CD14-positive monocyte (primary cell): Measurements from ENCODE around the gene OR51E2. TPM values are rescaled to one million over a fixed set of nuclear protein-coding genes. Genes with fewer than 3 reads are reported as not detected.

Experiments
- DNase-seq, 3 donors: peaks; one replicate each; pipeline ENCODE4 v3.0.0-alpha.2; 2011 to 2022
- H2AFZ ChIP-seq: 2 replicates; pipeline ENCODE4 v1.6.0; 2012; ENCODE audit warnings: mild to moderate bottlenecking, low read depth, low read length, inconsistent platforms; ENCODE audit not compliant: insufficient read depth, poor library complexity, severe bottlenecking
- H3K27ac ChIP-seq, 2 donors: 1 replicate in 1 of 2; 2 replicates in 1 of 2; pipeline ENCODE4 v1.5.1; 2012 to 2013; ENCODE audit warnings: low read length in 2 of 2, control low read depth in 1 of 2, inconsistent platforms in 1 of 2, low read depth in 1 of 2, mild to moderate bottlenecking in 1 of 2
- H3K27me3 ChIP-seq, 2 donors: one replicate each; pipeline versions ENCODE4 v1.6.0 to v1.6.1; 2011 to 2013; ENCODE audit warnings: low read length in 2 of 2; ENCODE audit not compliant: control insufficient read depth in 2 of 2, insufficient read depth in 2 of 2
- H3K36me3 ChIP-seq, 2 donors: replicated peaks in 1 of 2; 1 replicate in 1 of 2; 2 replicates in 1 of 2; pipeline versions ENCODE4 v1.5.1 to v1.6.1; 2012 to 2013; ENCODE audit warnings: low read length in 2 of 2, control low read depth in 1 of 2, inconsistent platforms in 1 of 2, mild to moderate bottlenecking in 1 of 2; ENCODE audit not compliant: insufficient read depth in 2 of 2, control insufficient read depth in 1 of 2
- H3K4me1 ChIP-seq, 2 donors: 1 replicate in 1 of 2; 2 replicates in 1 of 2; pipeline versions ENCODE4 v1.5.1 to v1.6.1; 2012 to 2013; ENCODE audit warnings: low read length in 2 of 2, control low read depth in 1 of 2, inconsistent platforms in 1 of 2, mild to moderate bottlenecking in 1 of 2, moderate library complexity in 1 of 2; ENCODE audit not compliant: insufficient read depth in 2 of 2, control insufficient read depth in 1 of 2
- H3K4me2 ChIP-seq: replicated peaks from 2 replicates; pipeline ENCODE3; 2012; ENCODE audit warnings: low read length, moderate library complexity, mild to moderate bottlenecking; ENCODE audit not compliant: poor library complexity, severe bottlenecking; ENCODE audit errors: extremely low read depth
- H3K4me3 ChIP-seq, 3 experiments: fragments of 200-600 bp in 1 of 3; sonication (generic) in 1 of 3; replicated peaks in 1 of 3; 1 replicate in 2 of 3; 2 replicates in 1 of 3; pipeline ENCODE4 v1.5.1; 2011 to 2013; ENCODE audit warnings: low read length in 3 of 3, mild to moderate bottlenecking in 3 of 3, control low read depth in 2 of 3, low read depth in 2 of 3, inconsistent platforms in 1 of 3, moderate library complexity in 1 of 3
- H3K79me2 ChIP-seq: 2 replicates; pipeline ENCODE4 v1.6.0; 2012; ENCODE audit warnings: mild to moderate bottlenecking, control low read depth, inconsistent platforms, low read length, moderate library complexity; ENCODE audit not compliant: insufficient read depth
- H3K9ac ChIP-seq: 2 replicates; pipeline ENCODE4 v1.6.0; 2017; ENCODE audit warnings: low read length, mild to moderate bottlenecking; ENCODE audit not compliant: insufficient read depth, poor library complexity, severe bottlenecking
- H3K9me3 ChIP-seq, 2 donors: replicated peaks in 1 of 2; 1 replicate in 1 of 2; 2 replicates in 1 of 2; pipeline versions ENCODE4 v1.5.1 to v1.6.1; 2012 to 2013; ENCODE audit warnings: low read length in 2 of 2, control low read depth in 1 of 2; ENCODE audit not compliant: control insufficient read depth in 1 of 2, insufficient read depth in 1 of 2
- H4K20me1 ChIP-seq: 2 replicates; pipeline ENCODE4 v1.6.0; 2012; ENCODE audit warnings: mild to moderate bottlenecking, low read length, control low read depth, moderate library complexity; ENCODE audit not compliant: insufficient read depth
- H3K27ac Mint-ChIP-seq, 7 donors: one replicate each; pipeline ENCODE4 v1.8.0; 2020; ENCODE audit warnings: mild to moderate bottlenecking in 7 of 7, mixed read lengths in 7 of 7, moderate library complexity in 6 of 7, inconsistent platforms in 2 of 7
- H3K27me3 Mint-ChIP-seq, 3 donors: one replicate each; pipeline ENCODE4 v1.8.0; 2021 to 2022; ENCODE audit warnings: low read depth in 3 of 3, mild to moderate bottlenecking in 3 of 3, mixed read lengths in 3 of 3, moderate library complexity in 3 of 3, inconsistent platforms in 1 of 3
- H3K36me3 Mint-ChIP-seq, 2 donors: one replicate each; pipeline ENCODE4 v1.8.0; 2020; ENCODE audit warnings: mixed read lengths in 2 of 2, inconsistent platforms in 1 of 2, mild to moderate bottlenecking in 1 of 2
- H3K4me1 Mint-ChIP-seq: one replicate; pipeline ENCODE4 v1.8.0; 2020; ENCODE audit warnings: mild to moderate bottlenecking, mixed read lengths
- H3K4me3 Mint-ChIP-seq, 2 donors: one replicate each; pipeline ENCODE4 v1.8.0; 2020; ENCODE audit warnings: mild to moderate bottlenecking in 2 of 2, mixed read lengths in 2 of 2, moderate library complexity in 1 of 2
- H3K9me3 Mint-ChIP-seq, 7 donors: one replicate each; pipeline ENCODE4 v1.8.0; 2020 to 2022; ENCODE audit warnings: mixed read lengths in 7 of 7, mild to moderate bottlenecking in 6 of 7, moderate library complexity in 6 of 7, inconsistent platforms in 2 of 7
- CTCF ChIP-seq: fragments of 200-600 bp; IDR thresholded peaks from one replicate; pipeline ENCODE4 v1.8.0; 2022; ENCODE audit warnings: antibody characterized with exemption, mild to moderate bottlenecking
- WGBS: methylation state at CpG from one replicate; pipeline ENCODE4 v1.1.5; 2013; ENCODE audit warnings: missing lambda C conversion rate; ENCODE audit not compliant: insufficient coverage; 5-methylcytosine and 5-hydroxymethylcytosine counted together
- intact Hi-C, 2 donors: fragments of 100-400 bp; cut with micrococcal nuclease; formaldehyde crosslinking; loops; one replicate each; pipeline versions ENCODE4 v1.15.0 to v1.15.1; 2023
- polyA plus RNA-seq, 3 donors: library from polyadenylated mRNA; depleted of rRNA in 1 of 3; unstranded in 2 of 3; stranded (reverse) in 1 of 3; fragments of 300-500 nt in 2 of 3; fragments of >200 nt in 1 of 3; fragmentation: Illumina TruSeq in 2 of 3; gene quantifications; 1 replicate in 2 of 3; 2 replicates in 1 of 3; pipeline ENCODE4 v1.2.3, GENCODE V29; 2012 to 2021

The OR51E2 gene
- polyA plus RNA-seq, 3 donors, result not detected

- Histone ChIP-seq H3K79me2 (no peaks in the 10 kb centered on the region), H3K4me3 (no peak overlapping the region), H4K20me1 (no peaks in the 10 kb centered on the region), H3K27me3 (peaks cover 0 to 2% of the 10 kb centered on the region in 2 donors), H3K9me3 (no peaks in the 10 kb centered on the region), H3K4me2 (no peak overlapping the region), H3K27ac (no peak overlapping the region), H3K4me1 (no peaks in the 10 kb centered on the region), H3K36me3 (no peaks in the 10 kb centered on the region), H2AFZ (no peak overlapping the region), H3K9ac (no peak overlapping the region)
- H3K4me3 Mint-ChIP-seq, result no peak overlapping the region
- H3K36me3 Mint-ChIP-seq, result no peaks in the 10 kb centered on the region
- no peak for TF ChIP-seq CTCF
- no peak overlapping the region for H3K27ac Mint-ChIP-seq
- H3K4me1 Mint-ChIP-seq, result no peaks in the 10 kb centered on the region
- intact Hi-C loops, result loop anchor here in 1 of 2 donors (10.0 kb wide), 1 partner anchor 451 kb away; no protein-coding TSS in a partner anchor
- peaks cover 2 to 3% (median 3%) of the 10 kb centered on the region in 3 donors for H3K27me3 Mint-ChIP-seq
- no peak for DNase-seq
- peaks cover 0 to 2% (median 0%) of the 10 kb centered on the region in 7 donors for H3K9me3 Mint-ChIP-seq
- 87% methylated on average over 2 of the region's 2 CpGs for WGBS
These were observed 61.5 kb downstream of the OR51E2 start for GRCh38 chr11:4636136-4636535.

Other genes starting within 250 kb of the OR51E2 start
- gene OR52K2, start 248.6 kb downstream of the OR51E2 start, polyA plus RNA-seq, result 1 to 10 TPM in 1 of 3 donors, under 1 TPM in 2; 0.16 to 1.5 (median 0.41) TPM
- 1 to 10 TPM in 1 of 3 donors, not detected in 2; 1.6 TPM for gene OR52K1, start 215.2 kb downstream of the OR51E2 start, polyA plus RNA-seq
- gene OR52M1, start 152.7 kb downstream of the OR51E2 start, polyA plus RNA-seq, result not detected
- under 1 TPM in 1 of 3 donors, not detected in 2; 0.04 TPM for gene OR52I2, start 116.1 kb downstream of the OR51E2 start, polyA plus RNA-seq
- under 1 TPM in 1 of 3 donors, not detected in 2; 0.09 TPM for gene OR52I1, start 103.8 kb downstream of the OR51E2 start, polyA plus RNA-seq
- gene TRIM68, start 89.6 kb downstream of the OR51E2 start, polyA plus RNA-seq, result 1 to 10 TPM; 2.2 to 4.9 (median 3.0) TPM
- gene OR51D1, start 60.4 kb downstream of the OR51E2 start, polyA plus RNA-seq, result not detected
- gene OR51E1, start 53.9 kb downstream of the OR51E2 start, polyA plus RNA-seq, result not detected
- not detected for gene MMP26, start 6.9 kb upstream of the OR51E2 start, polyA plus RNA-seq
- not detected for gene OR51F1, start 72.1 kb upstream of the OR51E2 start, polyA plus RNA-seq
- not detected for gene OR52R1, start 106.5 kb upstream of the OR51E2 start, polyA plus RNA-seq
- not detected for gene OR51F2, start 123.5 kb upstream of the OR51E2 start, polyA plus RNA-seq
- not detected for gene OR51S1, start 151.4 kb upstream of the OR51E2 start, polyA plus RNA-seq
- gene OR51T1, start 184.0 kb upstream of the OR51E2 start, polyA plus RNA-seq, result not detected
- not detected for gene OR51A7, start 205.9 kb upstream of the OR51E2 start, polyA plus RNA-seq
- not detected for gene OR51G2, start 221.5 kb upstream of the OR51E2 start, polyA plus RNA-seq
- not detected for gene OR51G1, start 226.5 kb upstream of the OR51E2 start, polyA plus RNA-seq
- not detected for gene OR51A4, start 249.8 kb upstream of the OR51E2 start, polyA plus RNA-seq